GM19035 (cell line): ENCODE measurements around the gene KRTAP9-8.
"Not testable (repeated sequence)": the region's sequence is repeated elsewhere in the genome, so short reads cannot be mapped to it uniquely, and the experiment has no call there.

Experiments
- ATAC-seq: cut with Tn5 transposase; IDR thresholded peaks from one replicate; pipeline ENCODE4 v1.9.1; 2021; ENCODE audit not compliant: unreplicated experiment

Gene KRTAP9-8

DNA sequence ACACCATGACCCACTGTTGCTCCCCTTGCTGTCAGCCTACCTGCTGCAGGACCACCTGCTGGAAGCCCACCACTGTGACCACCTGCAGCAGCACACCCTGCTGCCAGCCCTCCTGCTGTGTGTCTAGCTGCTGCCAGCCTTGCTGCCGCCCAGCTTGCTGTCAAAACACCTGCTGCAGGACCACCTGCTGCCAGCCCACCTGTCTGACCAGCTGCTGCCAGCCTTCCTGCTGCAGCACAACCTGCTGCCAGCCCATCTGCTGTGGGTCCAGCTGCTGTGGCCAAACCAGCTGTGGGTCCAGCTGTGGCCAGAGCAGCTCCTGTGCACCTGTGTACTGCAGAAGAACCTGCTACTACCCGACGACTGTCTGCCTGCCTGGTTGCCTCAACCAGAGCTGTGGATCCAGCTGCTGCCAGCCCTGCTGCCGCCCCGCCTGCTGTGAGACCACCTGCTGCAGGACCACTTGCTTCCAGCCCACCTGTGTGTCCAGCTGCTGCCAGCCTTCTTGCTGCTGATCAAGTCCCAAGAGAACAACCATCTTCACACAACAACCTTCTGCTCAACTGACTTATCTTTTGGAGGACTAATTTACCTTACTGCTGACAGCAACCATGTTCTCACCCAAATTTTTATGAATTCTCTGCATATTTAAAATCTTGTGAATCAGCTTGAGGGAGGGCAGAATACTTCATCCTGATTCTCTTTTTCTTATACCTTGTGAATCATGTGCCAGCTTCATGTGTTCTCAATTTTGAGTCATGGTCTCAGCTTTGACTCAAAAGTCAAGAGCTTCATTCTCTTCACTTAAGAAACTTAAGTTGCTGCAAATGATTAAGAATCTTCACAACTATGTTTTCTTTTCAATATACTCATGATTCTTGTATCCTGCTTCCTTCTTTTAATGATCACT is 17.8 kb downstream of the KRTAP9-8 start, which contains the start of gene KRTAP9-9:
KRTAP9-9 (plus strand) TSS at position 4 of the 910 bp plus-strand sequence.
- not testable (repeated sequence) for ATAC-seq

DNA sequence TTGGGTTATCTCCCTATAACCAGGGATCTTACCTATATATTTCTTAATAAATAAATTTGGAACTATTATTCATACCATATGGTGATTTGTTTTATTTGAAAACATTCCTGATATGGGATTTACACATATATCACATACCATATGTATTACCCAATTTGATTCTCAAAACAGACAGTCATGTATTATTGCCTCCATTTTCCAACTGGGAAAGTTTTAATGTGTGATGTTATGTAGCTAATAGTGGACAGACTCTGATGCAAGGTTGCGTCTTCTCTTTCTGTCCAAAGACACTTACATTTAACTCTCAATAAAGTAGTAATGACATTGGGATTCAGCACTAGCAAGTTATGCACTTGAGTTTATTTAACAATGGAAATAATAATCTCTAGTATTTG is 18.5 kb downstream of the KRTAP9-8 start:
- ATAC-seq, result no peak

DNA sequence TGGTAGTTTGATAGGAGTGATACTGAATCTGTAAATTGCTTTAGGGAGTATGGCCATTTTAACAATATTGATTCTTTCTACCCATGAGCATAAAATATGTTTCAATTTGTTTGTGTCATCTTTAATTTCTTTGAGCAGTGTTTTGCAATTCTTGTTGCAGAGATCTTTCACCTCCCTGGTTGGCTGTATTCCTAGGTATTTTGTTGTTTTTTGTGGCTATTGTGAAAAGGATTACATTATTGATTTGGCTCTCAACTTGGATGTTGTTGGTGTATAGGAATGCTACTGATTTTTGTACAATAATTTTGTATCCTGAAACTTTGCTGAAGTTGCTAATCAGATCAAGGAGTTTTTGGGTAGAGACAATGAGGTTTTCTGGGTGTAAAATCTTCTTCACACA is 20.6 kb downstream of the KRTAP9-8 start:
- no peak for ATAC-seq

DNA sequence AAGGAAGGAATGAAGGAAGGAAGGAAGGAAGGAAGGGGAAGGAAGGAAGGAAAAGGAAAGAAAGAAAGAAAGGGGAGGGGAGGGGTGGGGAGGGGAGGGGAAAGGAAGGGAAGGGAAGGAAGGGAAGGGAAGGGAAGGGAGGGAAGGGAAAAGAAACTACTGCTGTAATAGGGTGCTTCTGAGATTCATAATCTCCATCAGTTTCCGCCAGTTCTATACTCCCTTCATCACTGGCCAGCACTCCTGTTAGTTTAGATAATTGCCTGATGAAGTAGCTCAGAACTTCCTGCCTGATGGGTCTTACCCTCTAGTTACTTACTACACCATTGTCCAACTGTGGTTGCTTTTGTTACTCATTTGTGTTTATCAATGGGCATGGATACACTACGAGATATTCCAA is 25.4 kb downstream of the KRTAP9-8 start:
- ATAC-seq, result no peak

DNA sequence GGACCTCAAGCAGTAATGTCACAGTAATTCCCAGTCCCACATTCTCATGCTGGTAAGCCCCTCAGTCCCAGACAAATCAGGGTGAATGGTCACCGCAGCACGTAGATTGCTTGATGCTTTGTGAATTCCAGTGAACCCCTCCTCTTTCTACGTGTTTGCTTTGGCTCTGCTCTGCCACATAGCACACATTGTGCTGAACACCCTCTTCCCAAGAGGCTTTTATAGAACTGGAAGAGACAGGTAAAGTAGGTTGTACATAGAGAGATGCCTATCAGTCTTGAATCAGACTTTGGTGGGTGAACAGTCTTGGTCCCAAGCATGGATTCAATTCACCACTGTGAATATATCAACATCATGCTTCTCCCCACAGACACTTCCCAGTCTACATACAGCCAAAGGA is 26.8 kb downstream of the KRTAP9-8 start:
- no peak for ATAC-seq

DNA sequence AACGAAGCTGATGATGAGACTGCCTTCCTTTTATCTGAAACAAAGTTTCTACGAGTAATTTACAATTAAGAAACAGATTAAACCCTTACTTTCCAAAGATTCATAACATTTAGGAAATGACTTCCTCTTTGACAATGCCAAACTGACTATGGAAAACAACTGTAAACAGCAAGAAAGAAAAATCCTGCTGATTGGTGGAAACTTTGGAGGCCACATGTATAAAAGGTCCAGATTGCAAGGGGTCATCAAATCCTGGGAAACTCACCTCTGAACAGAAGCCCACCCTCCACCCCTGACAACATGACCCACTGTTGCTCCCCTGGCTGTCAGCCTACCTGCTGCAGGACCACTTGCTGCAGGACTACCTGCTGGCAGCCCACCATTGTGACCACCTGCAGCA is 27.3 kb downstream of the KRTAP9-8 start, which contains the start of gene KRTAP9-6:
KRTAP9-6 (plus strand) TSS at position 301 of the 400 bp plus-strand sequence; CDS start at position 301, 0 bp downstream.
- ATAC-seq, result no peak

DNA sequence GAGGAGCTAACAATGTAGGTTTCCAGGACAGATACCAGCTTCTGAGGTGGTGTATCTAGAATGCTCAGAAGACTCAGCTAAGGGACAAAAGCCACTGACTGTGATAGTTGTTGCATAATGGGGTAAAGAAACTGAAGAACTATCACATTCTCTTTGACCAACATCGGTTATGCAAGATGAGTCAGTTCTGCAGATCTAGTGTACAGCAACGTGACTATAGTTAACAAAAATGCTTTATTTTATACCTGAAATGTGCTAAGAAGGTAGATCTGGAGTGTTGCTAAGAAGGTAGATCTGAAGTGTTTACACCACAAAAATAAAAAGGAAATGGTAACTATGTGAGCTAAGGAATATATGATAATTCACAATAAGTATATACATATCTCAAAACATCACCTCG is 29.9 kb downstream of the KRTAP9-8 start:
- no peak for ATAC-seq

DNA sequence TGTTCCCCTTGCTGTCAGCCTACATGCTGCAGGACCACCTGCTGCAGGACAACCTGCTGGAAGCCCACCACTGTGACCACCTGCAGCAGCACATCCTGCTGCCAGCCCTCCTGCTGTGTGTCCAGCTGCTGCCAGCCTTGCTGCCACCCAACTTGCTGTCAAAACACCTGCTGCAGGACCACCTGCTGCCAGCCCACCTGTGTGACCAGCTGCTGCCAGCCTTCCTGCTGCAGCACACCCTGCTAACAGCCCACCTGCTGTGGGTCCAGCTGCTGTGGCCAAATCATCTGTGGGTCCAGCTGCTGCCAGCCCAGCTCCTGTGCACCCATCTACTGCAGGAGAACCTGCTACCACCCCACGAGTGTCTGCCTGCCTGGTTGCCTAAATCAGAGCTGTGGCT is 33.5 kb downstream of the KRTAP9-8 start:
- ATAC-seq, result not testable (repeated sequence)

DNA sequence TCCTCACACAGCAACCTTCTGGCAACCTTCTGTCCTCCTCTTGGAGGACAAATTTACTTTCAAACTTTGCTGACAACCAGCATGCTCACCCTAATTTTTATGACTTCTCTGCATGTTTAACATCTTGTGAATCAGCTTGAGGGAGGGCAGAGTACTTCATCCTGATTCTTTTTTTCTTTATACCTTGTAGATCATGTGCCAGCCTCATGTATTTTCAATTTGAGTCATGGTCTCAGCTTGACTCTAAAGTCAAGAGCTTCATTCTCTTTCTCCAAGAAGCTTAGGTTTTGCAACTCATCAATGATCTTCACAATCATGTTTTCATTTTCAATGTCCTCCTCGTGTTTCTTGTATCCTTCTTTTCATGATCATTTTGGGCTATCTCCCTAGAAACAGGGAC is 34.1 kb downstream of the KRTAP9-8 start:
- no peak for ATAC-seq

DNA sequence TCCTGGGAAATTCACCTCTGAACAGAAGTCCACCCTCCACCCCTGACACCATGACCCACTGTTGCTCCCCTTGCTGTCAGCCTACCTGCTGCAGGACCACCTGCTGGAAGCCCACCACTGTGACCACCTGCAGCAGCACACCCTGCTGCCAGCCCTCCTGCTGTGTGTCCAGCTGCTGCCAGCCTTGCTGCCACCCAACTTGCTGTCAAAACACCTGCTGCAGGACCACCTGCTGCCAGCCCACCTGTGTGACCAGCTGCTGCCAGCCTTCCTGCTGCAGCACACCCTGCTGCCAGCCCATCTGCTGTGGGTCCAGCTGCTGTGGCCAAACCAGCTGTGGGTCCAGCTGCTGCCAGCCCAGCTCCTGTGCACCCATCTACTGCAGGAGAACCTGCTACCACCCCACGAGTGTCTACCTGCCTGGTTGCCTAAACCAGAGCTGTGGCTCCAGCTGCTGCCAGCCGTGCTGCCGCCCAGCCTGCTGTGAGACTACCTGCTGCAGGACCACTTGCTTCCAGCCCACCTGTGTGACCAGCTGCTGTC is 37.9 kb downstream of the KRTAP9-8 start, which contains the start of gene KRTAP9-7:
KRTAP9-7 (plus strand) TSS at position 51 of the 543 bp plus-strand sequence; CDS start at position 51, 0 bp downstream.
- ATAC-seq, result not testable (repeated sequence)

DNA sequence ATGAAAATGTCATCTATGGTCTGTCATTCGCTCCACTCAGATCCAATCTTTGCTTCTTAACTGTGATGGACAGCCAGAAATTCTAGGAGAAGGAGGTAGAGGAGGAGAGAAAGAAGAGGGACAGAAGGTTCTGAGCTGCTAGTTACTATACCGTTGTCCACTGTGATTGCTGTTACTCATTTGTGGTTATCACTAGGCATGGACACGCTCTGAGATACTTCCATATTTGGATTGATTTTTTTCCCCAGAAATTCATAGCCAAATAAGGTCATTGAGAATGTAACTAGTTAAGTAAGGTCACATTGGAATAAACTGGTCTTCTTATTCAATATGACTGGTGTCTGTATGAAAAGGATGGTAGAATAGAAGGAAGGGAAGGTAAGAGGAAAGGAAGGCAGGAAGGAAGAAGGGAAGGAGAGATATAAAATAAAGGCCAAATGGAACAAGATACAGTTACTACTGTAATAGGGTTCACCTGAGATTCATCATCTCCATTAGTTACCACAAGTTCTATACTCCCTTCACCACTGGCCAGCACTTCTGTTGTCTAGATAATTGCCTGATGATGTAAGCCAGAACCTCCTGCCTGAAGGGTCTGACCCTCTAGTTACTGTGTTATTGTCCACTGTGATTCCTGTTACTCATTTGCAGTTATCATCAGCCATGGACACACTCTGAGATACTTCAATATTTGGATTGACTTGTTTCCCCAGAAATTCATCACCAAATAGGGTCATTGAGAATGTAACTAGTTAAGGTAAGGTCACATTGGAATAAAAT is 40.6 kb downstream of the KRTAP9-8 start:
- ATAC-seq, result no peak

DNA sequence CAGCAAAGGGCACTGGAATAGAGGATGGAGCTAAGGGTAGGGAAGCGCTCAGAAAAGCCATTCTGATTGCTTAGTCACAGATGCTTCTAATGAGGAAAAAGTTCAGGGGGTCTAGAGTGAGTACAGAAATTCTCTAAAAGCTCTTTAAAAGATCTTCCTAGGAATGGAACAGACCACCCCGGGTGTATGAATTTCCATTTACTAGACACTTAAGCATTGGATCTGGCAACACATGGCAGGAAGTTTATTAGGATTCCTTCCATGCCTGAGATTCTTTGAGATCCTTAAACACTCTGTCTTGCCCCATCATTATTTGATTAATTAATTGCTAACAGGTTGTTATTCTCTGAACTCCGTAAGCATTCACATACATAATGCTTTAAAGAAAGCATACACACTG is 46.2 kb downstream of the KRTAP9-8 start:
- ATAC-seq, result no peak

DNA sequence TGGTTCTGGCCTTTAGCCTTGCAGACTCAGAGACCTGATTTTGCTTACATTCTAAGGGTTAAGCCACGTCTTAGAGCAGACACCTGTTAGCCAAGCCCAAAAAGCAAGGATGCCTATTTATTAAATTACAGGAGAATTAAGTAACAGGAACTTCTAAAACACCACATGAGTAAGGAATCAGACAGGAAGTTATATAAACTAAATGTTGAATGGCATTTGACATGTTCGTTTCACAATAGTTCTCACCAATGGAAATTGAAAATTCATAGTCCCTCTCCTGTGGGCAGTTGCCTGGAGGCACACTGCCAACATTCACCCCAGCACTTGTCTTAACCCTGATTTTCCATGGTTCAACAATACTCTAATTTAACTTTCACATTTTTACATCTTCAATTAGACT is 46.7 kb downstream of the KRTAP9-8 start:
- no peak for ATAC-seq

DNA sequence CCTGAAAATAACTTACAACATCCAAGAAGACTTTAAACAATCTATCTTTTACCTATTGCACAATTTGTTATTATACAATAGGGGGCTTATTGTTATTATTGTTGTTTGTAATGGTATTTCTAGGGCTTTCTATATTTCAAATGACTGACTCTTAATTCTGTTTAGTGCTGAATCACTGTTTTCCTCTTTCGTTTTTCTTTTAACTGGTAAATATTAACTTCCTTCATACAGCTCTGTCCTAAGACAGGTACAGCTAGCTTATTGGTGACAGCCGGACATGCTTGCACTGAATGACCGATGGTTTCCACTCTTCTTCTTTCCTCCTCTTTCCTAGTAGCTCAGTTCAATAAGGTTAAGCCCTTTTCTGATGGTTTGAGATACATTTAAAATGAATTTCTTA is 49.3 kb downstream of the KRTAP9-8 start:
- ATAC-seq, result no peak
